Measurements from ENCODE around the gene OGDH.
"Not testable (repeated sequence)": the region's sequence is repeated elsewhere in the genome, so short reads cannot be mapped to it uniquely, and the experiment has no call there.

OGDH gene

GRCh38 chr7:44606341-44607140, at the start of gene OGDH:
TSS of gene OGDH (plus strand) at chr7:44606627. CDS start at chr7:44624344, 17,717 bp downstream.
- peak in 1 of 2 experiments; percentile 5 for TF ChIP-seq CTCF (IDR thresholded peaks at IDR 0.05)
- peak; percentile 99 for DNase-seq
- Histone ChIP-seq H3K27me3 (no peaks in the 10 kb centered on the region), H3K4me3 (peak within 1 kb of the TSS; percentile 73 to 96), H3K4me1 (peaks cover 0 to 24% (median 14%) of the 10 kb centered on the region in 4 donors), H3K27ac (peak within 1 kb of the TSS; percentile 92 to 97), H3K36me3 (no peaks in the 10 kb centered on the region), H3K9me3 (no peaks in the 10 kb centered on the region)
- intact Hi-C loops (cut with DNase I; ENCODE audit: low total_unique reads), result loop anchor here (10.0 kb wide), 2 partner anchors 378 to 508 kb away; partner anchors contain the start of gene TBRG4

- DNase-seq, result no peak
- H3K36me3 ChIP-seq, result no peaks in the 10 kb centered on the region
- H3K4me1 ChIP-seq, result no peaks in the 10 kb centered on the region
- no peak for TF ChIP-seq CTCF (IDR thresholded peaks at IDR 0.05)
- intact Hi-C loops (cut with DNase I; ENCODE audit: low total_unique reads), result no loop called here
- no peak overlapping the region for H3K4me3 ChIP-seq
- H3K27me3 ChIP-seq, result no peaks in the 10 kb centered on the region
- no peak overlapping the region for H3K27ac ChIP-seq
- no peaks in the 10 kb centered on the region for H3K9me3 ChIP-seq
These were observed 48.9 kb upstream of the OGDH start for GRCh38 chr7:44557485-44557884.

- TF ChIP-seq CTCF (IDR thresholded peaks at IDR 0.05), result no peak
- Histone ChIP-seq H3K4me3 (no peak overlapping the region), H3K4me1 (no peaks in the 10 kb centered on the region), H3K9me3 (no peaks in the 10 kb centered on the region), H3K27ac (no peak overlapping the region), H3K27me3 (no peaks in the 10 kb centered on the region), H3K36me3 (peaks cover 4 to 16% (median 7%) of the 10 kb centered on the region in 3 donors)
- DNase-seq, result no peak
- intact Hi-C loops (cut with DNase I; ENCODE audit: low total_unique reads), result no loop called here
These were observed 46.9 kb upstream of the OGDH start for GRCh38 chr7:44559485-44559884.

GRCh38 chr7:44561481-44561880, 44.9 kb upstream of the OGDH start:
- peaks cover 16 to 36% (median 27%) of the 10 kb centered on the region in 3 donors for H3K36me3 ChIP-seq
- H3K27ac ChIP-seq, result no peak overlapping the region
- H3K4me1 ChIP-seq, result no peaks in the 10 kb centered on the region
- H3K27me3 ChIP-seq, result no peaks in the 10 kb centered on the region
- DNase-seq, result peak in 1 of 2 donors; percentile 41
- H3K4me3 ChIP-seq, result no peak overlapping the region
- TF ChIP-seq CTCF (IDR thresholded peaks at IDR 0.05), result no peak
- H3K9me3 ChIP-seq, result no peaks in the 10 kb centered on the region
- intact Hi-C loops (cut with DNase I; ENCODE audit: low total_unique reads), result loop anchor here (10.0 kb wide), 2 partner anchors 67 to 317 kb away; partner anchors contain the start of gene NUDCD3

GRCh38 chr7:44561962-44562621, 44.3 kb upstream of the OGDH start:
- no peak for TF ChIP-seq CTCF (IDR thresholded peaks at IDR 0.05)
- Histone ChIP-seq H3K36me3 (peaks cover 16 to 42% (median 32%) of the 10 kb centered on the region in 3 donors), H3K27me3 (no peaks in the 10 kb centered on the region), H3K9me3 (no peaks in the 10 kb centered on the region), H3K27ac (no peak overlapping the region), H3K4me3 (no peak overlapping the region), H3K4me1 (no peaks in the 10 kb centered on the region)
- peak in 1 of 2 donors; percentile 35 for DNase-seq
- intact Hi-C loops (cut with DNase I; ENCODE audit: low total_unique reads), result loop anchor here (10.0 kb wide), 2 partner anchors 67 to 317 kb away; partner anchors contain the start of gene NUDCD3

GRCh38 chr7:44562622-44562962, 43.8 kb upstream of the OGDH start:
- not testable (repeated sequence) for H3K27me3 ChIP-seq, H3K4me3 ChIP-seq, H3K4me1 ChIP-seq, H3K27ac ChIP-seq, H3K9me3 ChIP-seq
- intact Hi-C loops (cut with DNase I; ENCODE audit: low total_unique reads), result loop anchor here (10.0 kb wide), 2 partner anchors 68 to 318 kb away; partner anchors contain the start of gene NUDCD3
- peak in 1 of 2 donors; percentile 40 for DNase-seq
- H3K36me3 ChIP-seq, result peaks cover 16 to 47% (median 37%) of the 10 kb centered on the region in 3 donors
